Skeletal muscle tissue (tissue), 4 donors: Measurements from ENCODE around the gene SNX17. TPM values are rescaled to one million over a fixed set of nuclear protein-coding genes. Genes with fewer than 3 reads are reported as not detected.

Experiments
- H3K27ac ChIP-seq: one replicate; pipeline ENCODE4 v1.7.0; 2013; ENCODE audit warnings: mild to moderate bottlenecking, low read depth, low read length, inconsistent platforms
- H3K27me3 ChIP-seq, 3 donors: one replicate each; pipeline ENCODE4 v1.7.0; 2013; ENCODE audit warnings: low read length in 3 of 3; ENCODE audit not compliant: control insufficient read depth in 3 of 3, insufficient read depth in 3 of 3
- H3K36me3 ChIP-seq, 3 donors: one replicate each; pipeline ENCODE4 v1.7.0; 2013; ENCODE audit warnings: low read length in 3 of 3; ENCODE audit not compliant: control insufficient read depth in 3 of 3, insufficient read depth in 3 of 3
- H3K4me1 ChIP-seq, 3 donors: one replicate each; pipeline ENCODE4 v1.7.0; 2013; ENCODE audit warnings: low read length in 3 of 3, mild to moderate bottlenecking in 3 of 3; ENCODE audit not compliant: control insufficient read depth in 3 of 3, insufficient read depth in 3 of 3
- H3K4me3 ChIP-seq, 3 donors: one replicate each; pipeline ENCODE4 v1.7.0; 2013; ENCODE audit warnings: low read length in 3 of 3
- H3K9ac ChIP-seq, 3 donors: one replicate each; pipeline ENCODE4 v1.7.0; 2013; ENCODE audit warnings: low read length in 3 of 3, mild to moderate bottlenecking in 3 of 3, moderate library complexity in 2 of 3, low read depth in 1 of 3
- H3K9me3 ChIP-seq, 3 donors: one replicate each; pipeline ENCODE4 v1.7.0; 2013; ENCODE audit warnings: low read length in 3 of 3; ENCODE audit not compliant: control insufficient read depth in 3 of 3
- total RNA-seq: library from RNA; depleted of rRNA; stranded (reverse); fragments of >200 nt; gene quantifications from one replicate; pipeline ENCODE4 v1.2.3, GENCODE V29; 2014
- donor health status: Osteomylitis.

Gene SNX17
- total RNA-seq, 1 donor from 2014 or later, result 81.9 TPM

- peaks cover 19 to 27% (median 21%) of the 10 kb centered on the region in 3 donors for H3K4me1 ChIP-seq
- H3K9me3 ChIP-seq, result no peaks in the 10 kb centered on the region
- H3K4me3 ChIP-seq, result no peak overlapping the region
- no peak overlapping the region for H3K27ac ChIP-seq
- H3K36me3 ChIP-seq, result peaks cover 61 to 68% (median 61%) of the 10 kb centered on the region in 3 donors
- no peaks in the 10 kb centered on the region for H3K27me3 ChIP-seq
- no peak overlapping the region for H3K9ac ChIP-seq
These were observed 7.8 kb downstream of the SNX17 start for GRCh38 chr2:27378096-27378808.

DNA sequence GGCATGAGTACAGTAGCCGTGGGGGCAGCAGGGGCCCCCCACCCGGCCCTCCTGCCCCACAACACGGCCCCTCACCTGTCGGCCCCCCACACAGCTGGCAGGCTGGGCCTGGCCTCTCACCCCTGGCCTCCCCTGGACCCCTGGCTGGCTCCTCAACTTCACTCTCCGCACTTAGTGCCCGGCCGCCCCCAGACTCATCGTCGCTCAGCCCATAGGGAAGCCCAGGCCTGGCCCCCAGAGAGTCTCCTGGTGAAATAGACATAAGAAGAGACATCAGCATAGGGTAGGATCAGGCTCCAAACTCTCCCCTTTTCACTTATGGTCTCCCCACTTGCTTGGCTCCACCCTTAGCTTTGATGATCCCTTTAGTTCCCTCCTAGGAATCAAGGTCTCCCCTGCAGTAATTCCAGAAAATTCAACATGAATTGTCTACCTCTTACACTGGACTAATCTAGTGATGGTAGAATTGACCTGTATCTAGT, 8.4 kb downstream of the SNX17 start:
- Histone ChIP-seq H3K4me3 (no peak overlapping the region), H3K9ac (no peak overlapping the region), H3K27ac (no peak overlapping the region), H3K4me1 (peaks cover 19 to 27% (median 21%) of the 10 kb centered on the region in 3 donors), H3K27me3 (no peaks in the 10 kb centered on the region), H3K9me3 (no peaks in the 10 kb centered on the region), H3K36me3 (peaks cover 61 to 68% (median 62%) of the 10 kb centered on the region in 3 donors)

DNA sequence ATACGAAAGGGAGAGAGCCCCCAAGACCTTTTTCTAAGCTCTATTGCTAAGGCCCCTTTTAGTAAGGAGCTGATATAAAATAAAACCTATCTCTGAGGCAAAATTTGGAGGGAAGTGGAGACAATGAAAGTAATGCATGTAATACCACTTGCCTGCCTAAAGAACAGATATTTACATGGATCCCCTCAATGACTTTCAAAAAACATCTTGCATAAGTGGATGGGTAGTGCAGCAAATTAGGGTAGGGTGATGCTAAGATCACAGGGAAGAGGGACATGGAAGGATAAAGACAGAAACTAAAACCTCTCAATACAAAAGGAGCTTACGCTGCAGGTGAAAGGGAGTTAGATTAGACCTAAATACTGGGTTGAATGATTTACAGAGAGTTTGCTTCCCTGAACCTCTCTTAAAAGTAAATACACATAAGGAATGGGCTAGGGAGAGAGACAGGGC, 9.0 kb downstream of the SNX17 start:
- peaks cover 61 to 68% (median 64%) of the 10 kb centered on the region in 3 donors for H3K36me3 ChIP-seq
- H3K27ac ChIP-seq, result peak overlapping the region; percentile 79

DNA sequence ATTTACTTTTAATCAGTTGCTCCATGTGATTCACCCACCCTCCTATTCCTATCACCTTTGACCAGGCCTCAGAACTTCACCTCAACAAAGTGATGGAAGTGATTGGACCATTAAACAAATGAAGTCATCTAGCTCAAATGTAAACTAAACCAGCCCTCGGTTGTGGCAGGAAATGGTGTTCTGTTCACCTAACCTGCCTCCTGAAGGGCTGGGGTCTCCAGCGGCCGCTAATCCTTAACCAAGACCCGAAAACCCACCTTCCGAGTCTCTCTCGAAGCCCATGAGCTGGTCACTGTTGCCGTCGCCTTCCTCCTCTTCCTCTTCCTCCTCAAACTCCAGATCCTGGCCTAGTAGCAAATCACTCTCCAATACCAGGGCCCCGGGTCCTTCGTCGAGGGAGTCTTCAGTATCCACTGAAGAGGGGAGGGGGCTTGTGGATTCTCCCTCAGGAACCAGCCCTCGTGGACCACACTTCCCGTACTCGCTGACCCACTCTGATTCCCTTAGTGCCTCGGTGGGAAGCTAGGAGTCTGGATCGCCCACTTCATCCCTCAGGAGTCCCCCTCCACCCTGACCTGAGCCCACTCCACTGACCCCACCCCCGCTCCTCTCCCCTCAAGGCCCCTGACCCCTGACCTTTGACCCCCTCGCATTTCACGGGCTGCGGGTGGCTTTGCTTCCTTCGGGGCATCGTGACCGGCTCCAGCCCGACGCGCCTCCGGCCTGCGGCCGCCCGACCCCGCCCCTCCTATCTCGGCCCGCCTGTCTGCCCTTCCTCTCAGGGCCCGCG, 9.6 kb downstream of the SNX17 start:
- H3K4me1 ChIP-seq, result peaks cover 19 to 27% (median 21%) of the 10 kb centered on the region in 3 donors
- peaks cover 61 to 68% (median 64%) of the 10 kb centered on the region in 3 donors for H3K36me3 ChIP-seq
- H3K9me3 ChIP-seq, result no peaks in the 10 kb centered on the region
- H3K27ac ChIP-seq, result peak overlapping the region; percentile 79
- peak overlapping the region; percentile 91 to 94 (median 92) for H3K9ac ChIP-seq
- H3K27me3 ChIP-seq, result no peaks in the 10 kb centered on the region
- peak overlapping the region; percentile 84 to 88 (median 84) for H3K4me3 ChIP-seq

More for the DNA sequence above, 9.0 kb downstream of the SNX17 start:
- H3K27me3 ChIP-seq, result no peaks in the 10 kb centered on the region
- H3K4me3 ChIP-seq, result peak overlapping the region; percentile 84 to 88 (median 84)
- peaks cover 19 to 27% (median 21%) of the 10 kb centered on the region in 3 donors for H3K4me1 ChIP-seq
- H3K9me3 ChIP-seq, result no peaks in the 10 kb centered on the region
- H3K9ac ChIP-seq, result peak overlapping the region; percentile 91 to 94 (median 92)

DNA sequence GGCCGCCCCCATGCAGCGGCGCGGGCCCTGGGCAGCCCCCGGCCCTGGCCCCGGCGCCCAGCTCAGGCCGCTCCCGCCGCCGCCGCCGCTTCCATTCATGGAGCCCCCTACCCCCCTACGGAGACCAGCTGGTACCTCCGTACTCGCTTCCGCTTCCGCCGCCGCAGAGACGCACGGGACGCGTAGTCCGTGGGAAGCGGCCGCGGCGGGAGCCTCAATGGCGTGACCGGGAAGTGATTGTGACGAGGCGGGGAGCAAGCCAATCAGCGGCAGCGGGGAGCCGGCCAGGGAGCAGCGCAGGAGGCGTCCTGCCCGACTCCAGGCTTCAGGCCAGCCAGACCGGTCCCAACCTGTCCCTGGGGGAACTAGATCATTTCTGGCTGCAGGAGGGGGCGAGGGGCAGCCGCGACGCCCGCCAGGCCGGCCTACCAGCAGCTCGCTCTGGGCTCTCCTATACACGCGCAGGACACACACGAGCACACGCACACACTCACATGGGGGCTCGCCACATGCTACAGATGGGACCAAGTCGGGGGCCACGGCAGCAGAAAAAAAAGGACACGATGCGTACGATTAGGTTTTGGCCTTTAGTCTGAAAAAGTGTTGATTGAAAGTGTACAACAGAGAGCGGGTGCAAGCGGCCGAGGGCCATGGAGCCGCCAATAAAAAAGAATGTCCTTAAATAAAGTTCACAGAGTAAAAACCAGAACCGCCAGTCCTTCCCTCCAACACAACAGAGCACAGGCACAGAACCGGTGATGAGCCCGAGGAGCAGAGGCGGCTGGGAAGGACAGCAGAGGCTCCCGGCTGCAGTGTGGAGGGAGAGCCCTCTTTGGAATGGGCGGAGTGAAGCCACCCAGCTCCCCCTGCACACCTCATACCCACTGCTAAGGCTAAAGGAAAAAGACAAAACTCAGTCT, 10.5 kb downstream of the SNX17 start, which contains the start of gene ZNF513:
Gene ZNF513, minus strand, starts transcription at position 109 of the 920 bp plus-strand sequence. CDS start 208 bp downstream, outside the sequence.
- peak within 1 kb of the TSS; percentile 95 for H3K27ac ChIP-seq
- H3K36me3 ChIP-seq, result peaks cover 58 to 68% (median 59%) of the 10 kb centered on the region in 3 donors
- peak within 1 kb of the TSS; percentile 84 to 90 (median 84) for H3K4me3 ChIP-seq
- peaks cover 19 to 27% (median 21%) of the 10 kb centered on the region in 3 donors for H3K4me1 ChIP-seq
- peak within 1 kb of the TSS; percentile 91 to 94 (median 92) for H3K9ac ChIP-seq
- H3K27me3 ChIP-seq, result no peaks in the 10 kb centered on the region
- H3K9me3 ChIP-seq, result no peaks in the 10 kb centered on the region

- Histone ChIP-seq H3K36me3 (peaks cover 50 to 64% (median 55%) of the 10 kb centered on the region in 3 donors), H3K4me1 (peaks cover 19 to 27% (median 21%) of the 10 kb centered on the region in 3 donors), H3K27me3 (no peaks in the 10 kb centered on the region), H3K9ac (peak overlapping the region; percentile 84 to 92 (median 87)), H3K27ac (peak overlapping the region; percentile 95), H3K9me3 (no peaks in the 10 kb centered on the region), H3K4me3 (peak overlapping the region; percentile 79 to 90 (median 84))
These were observed 11.3 kb downstream of the SNX17 start for GRCh38 chr2:27381577-27382181.

DNA sequence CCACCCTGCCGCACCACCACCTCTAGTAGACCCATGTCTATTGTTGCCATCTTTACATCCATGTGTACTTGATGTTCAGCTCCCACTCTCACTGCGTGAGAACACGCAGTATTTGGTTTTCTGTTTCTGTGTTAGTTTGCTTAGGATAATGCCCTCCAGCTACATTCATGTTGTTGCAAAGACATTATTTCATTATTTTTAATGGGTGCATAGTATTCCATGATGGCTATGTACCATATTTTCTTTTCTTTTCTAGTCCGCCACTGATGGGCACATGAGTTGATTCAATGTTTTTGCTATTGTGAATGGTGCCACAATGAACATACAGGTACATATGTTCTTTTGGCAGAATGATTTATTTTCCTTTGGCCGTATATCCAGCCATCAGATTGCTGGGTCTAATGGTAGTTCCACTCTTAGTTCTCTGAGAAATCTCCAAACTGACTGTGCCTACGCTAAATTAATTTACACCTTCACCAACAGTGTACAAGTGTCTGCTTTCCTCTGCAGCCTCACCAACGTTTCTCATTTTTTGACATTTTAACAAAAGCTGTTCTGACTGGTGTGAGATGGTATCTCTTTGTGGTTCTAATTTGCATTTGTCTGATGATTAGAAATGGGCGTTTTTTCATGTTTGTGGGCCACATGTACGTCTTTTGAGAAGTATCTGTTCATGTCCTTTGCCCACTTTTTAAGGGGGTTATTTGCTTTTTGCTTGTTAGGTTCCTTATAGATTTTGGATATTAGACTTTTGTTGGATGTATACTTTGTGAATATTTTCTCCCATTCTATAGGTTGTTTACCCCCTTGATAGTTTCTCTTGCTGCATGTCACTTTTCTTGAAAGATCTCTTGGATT, 20.6 kb downstream of the SNX17 start:
- Histone ChIP-seq H3K27ac (no peak overlapping the region), H3K27me3 (no peaks in the 10 kb centered on the region), H3K4me3 (no peak overlapping the region), H3K9ac (no peak overlapping the region), H3K36me3 (peaks cover 0 to 10% (median 2%) of the 10 kb centered on the region in 3 donors), H3K4me1 (no peaks in the 10 kb centered on the region), H3K9me3 (no peaks in the 10 kb centered on the region)

DNA sequence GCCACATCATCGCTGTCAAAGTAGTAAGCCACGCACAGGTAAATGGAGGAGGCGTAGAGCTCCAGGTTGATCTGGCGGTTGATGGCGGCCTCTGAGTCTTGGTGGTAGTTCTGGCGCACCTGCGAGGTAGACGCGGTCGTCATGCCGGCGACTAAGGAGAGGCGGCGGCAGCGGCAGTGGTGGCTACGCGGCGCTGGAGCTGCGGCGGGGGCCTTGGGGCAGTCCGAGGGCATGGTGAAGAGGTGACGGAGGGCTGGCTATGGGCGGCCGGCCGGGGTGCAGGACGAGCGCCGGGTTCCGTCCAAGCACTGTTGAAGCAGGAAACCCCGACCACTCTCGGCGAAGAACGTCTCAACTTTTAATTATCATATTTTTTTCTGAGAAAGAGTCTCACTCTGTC, 22.8 kb downstream of the SNX17 start:
- Histone ChIP-seq H3K4me1 (no peaks in the 10 kb centered on the region), H3K27ac (no peak overlapping the region), H3K36me3 (peaks cover 0 to 7% (median 0%) of the 10 kb centered on the region in 3 donors), H3K9me3 (no peaks in the 10 kb centered on the region), H3K27me3 (no peaks in the 10 kb centered on the region), H3K9ac (no peak overlapping the region), H3K4me3 (no peak overlapping the region)
